HEK293 (cell line): Measurements from ENCODE around the gene MAPK8IP3.

Experiments
- KLF1 ChIP-seq: fragments of 450-650 bp; formaldehyde crosslinking; IDR thresholded peaks from 2 replicates; pipeline ENCODE4 v1.5.1; 2016; ENCODE audit warnings: missing biosample characterization, missing genetic modification characterization
- PRDM1 ChIP-seq: fragments of 450-650 bp; formaldehyde crosslinking; IDR thresholded peaks from 2 replicates; pipeline ENCODE4; 2016; ENCODE audit warnings: missing biosample characterization, missing genetic modification characterization
- SALL2 ChIP-seq: fragments of 450-650 bp; formaldehyde crosslinking; IDR thresholded peaks from 2 replicates; pipeline ENCODE4 v1.5.0; 2017; ENCODE audit warnings: missing biosample characterization, mild to moderate bottlenecking, missing genetic modification characterization, borderline replicate concordance
- ZBTB7A ChIP-seq: fragments of 450-650 bp; formaldehyde crosslinking; IDR thresholded peaks from 2 replicates; pipeline ENCODE4 v1.5.1; 2016; ENCODE audit warnings: low read depth, missing biosample characterization, missing genetic modification characterization
- ZNF561 ChIP-seq: fragments of 450-650 bp; IDR thresholded peaks from 2 replicates; pipeline ENCODE4 v1.5.1; 2018; ENCODE audit warnings: missing biosample characterization, missing genetic modification characterization, borderline replicate concordance

DNA sequence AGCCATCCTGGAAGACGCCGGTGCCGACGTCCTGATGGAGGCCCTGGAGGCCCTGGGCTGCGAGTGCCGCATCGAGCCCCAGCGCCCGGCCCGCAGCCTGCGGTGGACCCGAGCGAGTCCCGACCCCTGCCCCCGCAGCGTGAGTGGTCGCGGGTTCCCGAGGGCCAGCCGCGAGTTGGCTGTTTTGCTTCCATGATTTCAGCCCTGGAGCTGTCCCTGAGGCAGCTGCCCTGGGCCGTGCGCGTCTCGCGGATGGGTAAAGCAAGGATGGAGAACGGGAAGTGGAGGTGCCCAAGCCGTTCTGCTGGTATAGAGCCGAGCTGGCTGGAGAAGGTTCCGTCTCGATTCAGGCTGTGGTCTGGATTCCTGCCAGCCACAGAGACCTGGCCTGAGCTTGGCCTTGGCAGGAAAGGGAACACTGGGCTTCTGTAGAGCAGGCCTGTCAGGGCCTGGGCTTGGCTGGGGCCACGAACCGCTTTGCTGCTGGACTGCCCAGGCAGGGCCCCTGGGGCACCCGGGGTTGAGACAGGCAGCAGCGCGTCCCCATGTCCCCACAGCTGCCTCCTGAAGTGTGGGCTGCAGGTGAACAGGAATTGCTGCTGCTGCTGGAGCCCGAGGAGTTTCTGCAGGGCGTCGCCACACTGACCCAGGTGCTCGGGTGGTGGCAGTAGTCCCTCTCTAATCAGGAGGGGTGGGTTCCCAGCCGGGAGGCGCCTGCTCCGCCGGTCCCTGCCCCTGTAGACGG is 67.9 kb downstream of the MAPK8IP3 start:
- TF ChIP-seq PRDM1 (tag by site-specific recombination): no peak
- TF ChIP-seq SALL2 (tag by site-specific recombination): no peak
- TF ChIP-seq ZBTB7A (tag by site-specific recombination): no peak
- TF ChIP-seq KLF1 (tag by site-specific recombination): peak; percentile 92
- TF ChIP-seq ZNF561 (tag by site-specific recombination): no peak
